Measurements from ENCODE around the gene TASP1.

The TASP1 gene

DNA sequence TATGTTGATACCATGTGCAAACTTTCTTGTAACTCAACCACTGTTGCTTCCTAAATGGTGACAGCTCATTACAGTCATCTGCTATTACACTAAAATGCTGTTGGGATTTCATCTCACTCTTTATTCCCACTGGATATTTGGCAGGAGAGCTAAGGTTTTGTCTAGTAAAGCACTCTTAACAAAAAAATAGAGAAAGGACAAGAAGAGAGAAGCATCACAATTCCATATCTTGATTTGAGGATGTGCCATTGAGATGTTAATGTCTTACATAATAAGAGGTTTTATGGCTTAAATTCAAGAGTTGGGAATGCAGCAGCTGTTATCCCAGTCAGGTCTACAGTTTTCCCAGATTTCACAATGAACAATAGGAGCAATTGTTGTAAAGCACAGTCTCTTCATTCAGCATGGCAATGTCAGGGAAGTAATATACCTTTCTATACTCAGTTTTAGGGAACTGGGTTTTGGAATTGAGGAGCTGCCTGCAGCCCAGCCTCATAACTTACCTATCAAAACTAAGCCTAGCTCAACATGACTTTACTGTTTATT, 282.7 kb downstream of the TASP1 start:
- Mint-ChIP-seq H3K4me3 (no peak overlapping the region), H3K4me1 (ENCODE audit: low read depth) (no peaks in the 10 kb centered on the region), H3K9me3 (no peaks in the 10 kb centered on the region), H3K27me3 (ENCODE audit: low read depth) (no peaks in the 10 kb centered on the region), H3K27ac (no peak overlapping the region), H3K36me3 (ENCODE audit: low read depth) (no peaks in the 10 kb centered on the region)
- DNase-seq (ENCODE audit: low spot score) = no peak

- DNase-seq (ENCODE audit: low spot score) = no peak
- no peak overlapping the region for H3K4me3 Mint-ChIP-seq
- no peaks in the 10 kb centered on the region for H3K27me3 Mint-ChIP-seq (ENCODE audit: low read depth)
- no peak overlapping the region for H3K27ac Mint-ChIP-seq
- no peaks in the 10 kb centered on the region for H3K4me1 Mint-ChIP-seq (ENCODE audit: low read depth)
- H3K36me3 Mint-ChIP-seq (ENCODE audit: low read depth) = no peaks in the 10 kb centered on the region
- H3K9me3 Mint-ChIP-seq = no peaks in the 10 kb centered on the region
Observed at GRCh38 chr20:13355411-13355810, 283.3 kb downstream of the TASP1 start.

DNA sequence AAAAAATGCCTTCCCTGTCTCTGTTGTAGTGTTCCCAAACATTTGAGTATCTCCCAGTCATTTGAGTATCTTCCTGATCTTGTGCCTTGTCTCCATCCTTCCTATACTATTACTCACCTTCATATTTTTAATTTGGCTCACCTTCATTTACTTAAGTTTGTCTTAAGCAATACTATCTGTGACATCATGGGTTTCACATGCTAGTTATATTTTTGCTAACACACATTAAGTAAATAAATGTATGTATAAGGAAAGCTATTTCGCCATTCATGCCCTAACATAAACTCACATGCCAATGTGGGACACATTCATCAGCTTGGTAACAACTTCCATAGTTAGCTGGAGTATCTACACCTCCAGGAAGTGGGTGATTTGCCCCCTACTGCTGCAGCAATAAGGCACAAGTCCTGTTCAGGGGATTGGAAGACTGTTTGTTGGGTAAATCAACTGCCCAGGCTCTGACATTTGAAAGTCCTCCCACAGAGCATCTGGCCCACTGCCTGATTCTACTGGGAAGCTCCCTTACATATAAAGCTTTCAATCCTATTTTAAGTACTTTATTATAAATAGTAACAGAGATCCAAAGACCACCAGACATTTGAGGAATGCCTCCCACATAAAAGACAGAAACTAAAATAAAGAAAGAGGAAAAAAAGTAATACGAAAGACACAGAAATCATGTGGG, 285.3 kb downstream of the TASP1 start:
- peaks cover under 1% of the 10 kb centered on the region for H3K4me1 Mint-ChIP-seq (ENCODE audit: low read depth)
- H3K27me3 Mint-ChIP-seq (ENCODE audit: low read depth) = no peaks in the 10 kb centered on the region
- DNase-seq (ENCODE audit: low spot score) = no peak
- no peaks in the 10 kb centered on the region for H3K9me3 Mint-ChIP-seq
- no peak overlapping the region for H3K4me3 Mint-ChIP-seq
- H3K36me3 Mint-ChIP-seq (ENCODE audit: low read depth) = no peaks in the 10 kb centered on the region
- H3K27ac Mint-ChIP-seq = no peak overlapping the region

- H3K27ac Mint-ChIP-seq = no peak overlapping the region
- no peaks in the 10 kb centered on the region for H3K9me3 Mint-ChIP-seq
- H3K36me3 Mint-ChIP-seq (ENCODE audit: low read depth) = no peaks in the 10 kb centered on the region
- no peak overlapping the region for H3K4me3 Mint-ChIP-seq
- no peak for DNase-seq (ENCODE audit: low spot score)
- peaks cover 4% of the 10 kb centered on the region for H3K4me1 Mint-ChIP-seq (ENCODE audit: low read depth)
- no peaks in the 10 kb centered on the region for H3K27me3 Mint-ChIP-seq (ENCODE audit: low read depth)
Observed at GRCh38 chr20:13349235-13349604, 289.5 kb downstream of the TASP1 start.

DNA sequence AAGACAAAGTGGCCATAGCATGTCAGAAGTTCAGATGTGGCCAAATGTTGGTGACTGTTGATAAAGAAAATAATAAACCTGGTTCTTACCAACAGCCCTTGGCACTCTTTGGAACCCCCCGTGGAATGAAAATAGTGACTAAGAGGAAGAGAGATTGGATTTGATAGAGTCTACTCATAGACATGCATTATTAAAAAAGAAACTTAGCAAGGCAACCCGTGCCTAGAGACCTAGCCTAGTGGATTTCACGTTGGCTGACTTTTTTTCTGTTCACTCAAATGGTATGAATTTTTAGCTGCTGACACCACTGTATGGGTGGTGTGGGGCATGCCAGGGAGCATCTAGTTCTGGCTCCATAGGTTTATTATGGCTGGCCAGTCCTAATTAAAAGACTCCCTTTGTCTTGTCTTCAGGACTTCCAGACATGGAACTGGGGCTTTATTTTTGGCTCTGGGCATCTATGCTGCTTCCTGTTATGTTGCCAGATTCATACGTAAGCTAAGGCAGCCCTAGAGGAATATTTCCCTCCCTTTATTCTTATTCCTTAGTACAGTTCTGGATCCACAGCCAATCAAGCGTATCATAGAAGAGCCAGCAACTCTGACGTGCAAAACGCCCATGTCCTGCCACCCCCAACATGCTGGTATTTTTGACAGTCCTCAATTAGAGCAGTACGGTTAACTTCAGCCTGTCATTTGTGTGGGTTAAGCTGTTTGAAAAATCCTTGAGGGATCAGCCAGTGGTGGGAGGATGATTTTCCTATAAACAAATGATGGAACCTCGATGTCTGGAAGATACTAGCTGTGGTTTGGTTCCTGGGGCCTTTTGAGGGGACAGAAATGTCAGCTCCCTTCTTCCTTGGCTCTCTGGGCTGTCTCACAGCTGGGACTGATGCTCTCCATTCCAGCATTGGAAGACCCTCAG, 290.2 kb downstream of the TASP1 start:
- H3K4me1 Mint-ChIP-seq (ENCODE audit: low read depth) = peaks cover 4% of the 10 kb centered on the region
- no peaks in the 10 kb centered on the region for H3K36me3 Mint-ChIP-seq (ENCODE audit: low read depth)
- no peaks in the 10 kb centered on the region for H3K9me3 Mint-ChIP-seq
- no peak overlapping the region for H3K4me3 Mint-ChIP-seq
- no peak for DNase-seq (ENCODE audit: low spot score)
- H3K27me3 Mint-ChIP-seq (ENCODE audit: low read depth) = no peaks in the 10 kb centered on the region
- H3K27ac Mint-ChIP-seq = no peak overlapping the region

DNA sequence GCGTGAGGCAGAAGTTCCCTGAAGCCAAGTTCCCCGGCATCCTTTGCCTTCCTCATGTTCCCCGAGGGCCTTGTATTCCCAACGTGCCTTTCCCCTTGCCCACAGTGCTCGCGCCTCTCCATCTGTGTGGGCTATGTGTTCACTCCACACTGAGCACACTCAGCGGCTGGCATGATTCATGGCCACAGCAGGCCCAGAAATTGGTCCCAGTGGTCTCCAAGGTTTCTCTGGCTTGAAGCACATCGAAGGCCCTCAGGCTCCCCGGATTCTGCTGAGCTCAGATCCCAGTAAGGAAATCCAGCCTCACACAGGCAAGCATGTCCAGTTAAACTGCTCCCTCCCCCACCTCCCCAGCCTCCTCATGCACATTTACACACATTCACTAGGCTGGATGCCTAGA, 294.1 kb downstream of the TASP1 start:
- Mint-ChIP-seq H3K4me3 (no peak overlapping the region), H3K27me3 (ENCODE audit: low read depth) (no peaks in the 10 kb centered on the region), H3K27ac (no peak overlapping the region), H3K9me3 (no peaks in the 10 kb centered on the region), H3K36me3 (ENCODE audit: low read depth) (no peaks in the 10 kb centered on the region), H3K4me1 (ENCODE audit: low read depth) (peaks cover 6% of the 10 kb centered on the region)
- no peak for DNase-seq (ENCODE audit: low spot score)

- Mint-ChIP-seq H3K27ac (no peak overlapping the region), H3K36me3 (ENCODE audit: low read depth) (no peaks in the 10 kb centered on the region), H3K27me3 (ENCODE audit: low read depth) (no peaks in the 10 kb centered on the region), H3K9me3 (no peaks in the 10 kb centered on the region), H3K4me1 (ENCODE audit: low read depth) (peaks cover 13% of the 10 kb centered on the region), H3K4me3 (no peak overlapping the region)
- no peak for DNase-seq (ENCODE audit: low spot score)
Observed at GRCh38 chr20:13342469-13343242, 296.1 kb downstream of the TASP1 start.

GRCh38 chr20:13341737-13342393, 296.9 kb downstream of the TASP1 start:
- Mint-ChIP-seq H3K4me3 (no peak overlapping the region), H3K27ac (no peak overlapping the region), H3K27me3 (ENCODE audit: low read depth) (no peaks in the 10 kb centered on the region), H3K9me3 (no peaks in the 10 kb centered on the region), H3K36me3 (ENCODE audit: low read depth) (no peaks in the 10 kb centered on the region), H3K4me1 (ENCODE audit: low read depth) (peaks cover 18% of the 10 kb centered on the region)
- peak; percentile 41 for DNase-seq (ENCODE audit: low spot score)

DNA sequence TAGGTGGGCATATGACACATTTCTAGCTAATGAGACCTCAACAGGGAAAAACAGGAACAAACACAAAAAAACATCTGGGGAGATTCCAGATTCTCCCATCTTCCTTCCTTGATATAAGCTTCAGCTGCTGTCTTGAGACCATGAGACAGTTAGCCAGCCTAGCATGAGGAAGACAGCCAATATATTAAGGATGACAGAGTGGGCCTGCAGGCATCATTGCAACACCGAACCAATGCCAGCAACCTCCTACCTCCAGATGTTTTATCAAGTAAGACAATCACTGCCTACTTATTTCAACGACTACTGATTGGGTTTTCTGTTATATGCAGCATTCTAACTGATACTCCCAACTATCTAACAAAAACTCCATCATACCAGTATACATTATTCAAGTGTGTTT, 298.6 kb downstream of the TASP1 start:
- Mint-ChIP-seq H3K27ac (no peak overlapping the region), H3K4me3 (no peak overlapping the region), H3K27me3 (ENCODE audit: low read depth) (no peaks in the 10 kb centered on the region), H3K9me3 (no peaks in the 10 kb centered on the region), H3K4me1 (ENCODE audit: low read depth) (peaks cover 18% of the 10 kb centered on the region), H3K36me3 (ENCODE audit: low read depth) (no peaks in the 10 kb centered on the region)
- no peak for DNase-seq (ENCODE audit: low spot score)
